ENCODE results near the gene SNF8. TPM values are rescaled to one million over a fixed set of nuclear protein-coding genes. Genes with fewer than 3 reads are reported as not detected.

SNF8 gene, protein sequence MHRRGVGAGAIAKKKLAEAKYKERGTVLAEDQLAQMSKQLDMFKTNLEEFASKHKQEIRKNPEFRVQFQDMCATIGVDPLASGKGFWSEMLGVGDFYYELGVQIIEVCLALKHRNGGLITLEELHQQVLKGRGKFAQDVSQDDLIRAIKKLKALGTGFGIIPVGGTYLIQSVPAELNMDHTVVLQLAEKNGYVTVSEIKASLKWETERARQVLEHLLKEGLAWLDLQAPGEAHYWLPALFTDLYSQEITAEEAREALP
- 84.3 and 101 TPM in 2 replicates for total RNA-seq

DNA sequence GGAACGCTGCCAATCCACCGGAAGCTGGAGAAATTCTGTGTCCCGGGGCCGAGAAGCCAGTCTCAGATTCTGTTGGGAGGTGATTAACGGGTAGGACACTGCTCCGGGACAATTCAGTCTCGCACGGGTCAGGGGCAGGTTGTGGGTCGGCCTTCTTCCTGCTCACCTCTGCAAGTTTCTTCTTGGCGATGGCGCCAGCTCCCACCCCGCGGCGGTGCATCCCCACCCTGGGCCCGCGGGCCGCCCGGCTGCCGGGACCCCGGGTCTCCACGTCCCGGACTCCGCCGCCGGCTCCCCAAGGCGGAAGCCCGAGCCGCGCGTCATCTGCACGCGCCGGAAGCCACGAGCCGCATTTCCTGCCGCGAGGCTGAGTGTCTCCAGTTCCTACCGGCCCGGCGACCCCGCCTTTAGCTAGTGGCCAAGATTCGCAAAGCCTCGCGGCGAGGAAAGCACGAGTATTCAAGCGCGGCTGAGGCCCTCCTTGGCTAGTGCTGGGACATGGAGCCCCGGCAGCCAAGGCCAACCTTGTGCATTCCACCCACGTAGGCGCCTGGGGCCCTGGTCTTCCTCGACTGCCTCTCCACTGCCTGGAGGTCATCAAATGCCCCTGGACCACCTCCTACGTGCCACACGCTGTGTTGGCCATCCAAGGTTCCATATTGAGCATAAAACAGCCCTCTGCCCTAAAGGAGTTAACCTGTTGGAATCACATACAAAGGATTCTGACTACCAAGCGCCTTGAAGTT lies at the start of gene SNF8:
Gene SNF8 (minus strand): TSS at position 328 of the 746 bp plus-strand sequence. CDS start 108 bp downstream, at position 220.

GRCh38 chr17:48908047-48908843 lies 36.4 kb downstream of the SNF8 start, which contains the start of gene UBE2Z:
Gene UBE2Z (plus strand): TSS chr17:48908407. CDS start chr17:48908504, 97 bp downstream.

Small RNA genes lying within 50 kb of the gene (small RNA-seq; reads per million reads assigned to genes)
- gene AC068531.1, result not detected
- not detected for gene RF00263
- not detected for gene RF01210
- 0.66 reads per million, percentile 42 among the genes with 10 or more reads in this experiment for gene RNU1-42P

Other genes with a start within 250 kb of the SNF8 start
- not detected in 2 replicates for gene PRAC1, start 222.3 kb downstream of the SNF8 start, total RNA-seq
- gene PRAC2, start 221.7 kb downstream of the SNF8 start, total RNA-seq, result not detected in 2 replicates
- under 0.01 TPM in 1 of 2 replicates, not detected in the other for gene HOXB13, start 216.1 kb downstream of the SNF8 start, total RNA-seq
- not detected in 2 replicates for gene TTLL6, start 127.6 kb downstream of the SNF8 start, total RNA-seq
- 43.8 and 49.3 TPM in 2 replicates for gene CALCOCO2, start 113.8 kb downstream of the SNF8 start, total RNA-seq
- 50.0 and 143 TPM in 2 replicates for gene ATP5MC1, start 52.1 kb downstream of the SNF8 start, total RNA-seq
- gene UBE2Z, start 36.4 kb downstream of the SNF8 start, total RNA-seq, result 110 and 113 TPM in 2 replicates
- gene GIP, start 23.8 kb upstream of the SNF8 start, total RNA-seq, result not detected in 2 replicates
- 1.3 and 8.0 TPM in 2 replicates for gene IGF2BP1, start 52.5 kb upstream of the SNF8 start, total RNA-seq
- gene B4GALNT2, start 187.9 kb upstream of the SNF8 start, total RNA-seq, result not detected in 2 replicates

All from vein endothelial cell (primary cell).